Activated CD4-positive, alpha-beta T cell treated with anti-CD3 and anti-CD28 coated beads for 4 hours (primary cell): ENCODE results near the gene RAF1.
"Not testable (repeated sequence)": the region's sequence is repeated elsewhere in the genome, so short reads cannot be mapped to it uniquely, and the experiment has no call there.

Experiments
- DNase-seq, 2 donors: peaks; one replicate each; pipeline ENCODE4 v3.0.0-alpha.2; 2020

The RAF1 gene

GRCh38 chr3:12663936-12664908, at the start of gene RAF1:
Gene RAF1, minus strand, starts transcription at chr3:12664117. Its CDS starts 45,396 bp downstream, at chr3:12618721.
- DNase-seq, result peak; percentile 96

- no peak for DNase-seq
Observed at GRCh38 chr3:12710062-12710461, 46.1 kb upstream of the RAF1 start.

GRCh38 chr3:12709334-12709733, 45.4 kb upstream of the RAF1 start:
- no peak for DNase-seq

GRCh38 chr3:12708584-12709192, 44.8 kb upstream of the RAF1 start:
- no peak for DNase-seq

- no peak for DNase-seq
Observed at GRCh38 chr3:12707449-12707848, 43.5 kb upstream of the RAF1 start.

- DNase-seq, result peak; percentile 30 to 46
Observed at GRCh38 chr3:12706504-12707253, 42.8 kb upstream of the RAF1 start.

GRCh38 chr3:12705981-12706380, 42.1 kb upstream of the RAF1 start:
- DNase-seq, result no peak

- no peak for DNase-seq
Observed at GRCh38 chr3:12705374-12705926, 41.5 kb upstream of the RAF1 start.

GRCh38 chr3:12702501-12702900, 38.6 kb upstream of the RAF1 start:
- no peak for DNase-seq

GRCh38 chr3:12701601-12702000, 37.7 kb upstream of the RAF1 start:
- not testable (repeated sequence) for DNase-seq

GRCh38 chr3:12700800-12701199, 36.9 kb upstream of the RAF1 start:
- no peak for DNase-seq

GRCh38 chr3:12695916-12696315, 32.0 kb upstream of the RAF1 start:
- DNase-seq, result no peak

- DNase-seq, result no peak
Observed at GRCh38 chr3:12695112-12695511, 31.2 kb upstream of the RAF1 start.

- no peak for DNase-seq
Observed at GRCh38 chr3:12692444-12692843, 28.5 kb upstream of the RAF1 start.

- DNase-seq, result no peak
Observed at GRCh38 chr3:12689997-12690711, 26.2 kb upstream of the RAF1 start.

GRCh38 chr3:12687948-12688347, 24.0 kb upstream of the RAF1 start:
- no peak for DNase-seq

- no peak for DNase-seq
Observed at GRCh38 chr3:12686096-12686495, 22.2 kb upstream of the RAF1 start.

- no peak for DNase-seq
Observed at GRCh38 chr3:12681943-12682390, 18.1 kb upstream of the RAF1 start.

- DNase-seq, result no peak
Observed at GRCh38 chr3:12681089-12681942, 17.4 kb upstream of the RAF1 start.

- no peak for DNase-seq
Observed at GRCh38 chr3:12679468-12679867, 15.6 kb upstream of the RAF1 start.

- no peak for DNase-seq
Observed at GRCh38 chr3:12677616-12678015, 13.7 kb upstream of the RAF1 start.
